ENCODE measurements around the gene CORO2A.
"Not testable (repeated sequence)": the region's sequence is repeated elsewhere in the genome, so short reads cannot be mapped to it uniquely, and the experiment has no call there.

Gene CORO2A

GRCh38 chr9:98080326-98080725, 112.1 kb downstream of the CORO2A start:
- Mint-ChIP-seq H3K36me3 (ENCODE audit: low read depth) (peaks cover 69% of the 10 kb centered on the region), H3K27me3 (no peaks in the 10 kb centered on the region), H3K4me1 (ENCODE audit: low read depth) (peaks cover 43% of the 10 kb centered on the region), H3K9me3 (no peaks in the 10 kb centered on the region), H3K4me3 (no peak overlapping the region), H3K27ac (no peak overlapping the region)

- no peaks in the 10 kb centered on the region for H3K27me3 Mint-ChIP-seq
- H3K36me3 Mint-ChIP-seq (ENCODE audit: low read depth): peaks cover 60% of the 10 kb centered on the region
- H3K4me1 Mint-ChIP-seq (ENCODE audit: low read depth): peaks cover 57% of the 10 kb centered on the region
- H3K4me3 Mint-ChIP-seq: no peak overlapping the region
- no peaks in the 10 kb centered on the region for H3K9me3 Mint-ChIP-seq
- no peak overlapping the region for H3K27ac Mint-ChIP-seq
These were observed 113.5 kb downstream of the CORO2A start for GRCh38 chr9:98078895-98079294.

GRCh38 chr9:98076514-98076890, 115.9 kb downstream of the CORO2A start:
- Mint-ChIP-seq H3K4me1 (ENCODE audit: low read depth) (peaks cover 45% of the 10 kb centered on the region), H3K27ac (peak overlapping the region; percentile 87), H3K36me3 (ENCODE audit: low read depth) (peaks cover 37% of the 10 kb centered on the region)
- H3K4me3 Mint-ChIP-seq, H3K9me3 Mint-ChIP-seq, H3K27me3 Mint-ChIP-seq: not testable (repeated sequence)

- H3K4me3 Mint-ChIP-seq: peak overlapping the region; percentile 49
- peak overlapping the region; percentile 87 for H3K27ac Mint-ChIP-seq
- H3K27me3 Mint-ChIP-seq: no peaks in the 10 kb centered on the region
- H3K36me3 Mint-ChIP-seq (ENCODE audit: low read depth): peaks cover 31% of the 10 kb centered on the region
- peaks cover 34% of the 10 kb centered on the region for H3K4me1 Mint-ChIP-seq (ENCODE audit: low read depth)
- H3K9me3 Mint-ChIP-seq: no peaks in the 10 kb centered on the region
These were observed 117.1 kb downstream of the CORO2A start for GRCh38 chr9:98075332-98075805.

- Mint-ChIP-seq H3K9me3 (no peaks in the 10 kb centered on the region), H3K27ac (peak overlapping the region; percentile 87), H3K4me1 (ENCODE audit: low read depth) (peaks cover 31% of the 10 kb centered on the region), H3K27me3 (no peaks in the 10 kb centered on the region), H3K4me3 (peak overlapping the region; percentile 23), H3K36me3 (ENCODE audit: low read depth) (peaks cover 24% of the 10 kb centered on the region)
These were observed 118.1 kb downstream of the CORO2A start for GRCh38 chr9:98074115-98074990.

GRCh38 chr9:98071737-98072136, 120.7 kb downstream of the CORO2A start:
- peaks cover 11% of the 10 kb centered on the region for H3K36me3 Mint-ChIP-seq (ENCODE audit: low read depth)
- H3K27me3 Mint-ChIP-seq: no peaks in the 10 kb centered on the region
- H3K27ac Mint-ChIP-seq: no peak overlapping the region
- H3K4me3 Mint-ChIP-seq: no peak overlapping the region
- H3K4me1 Mint-ChIP-seq (ENCODE audit: low read depth): peaks cover 35% of the 10 kb centered on the region
- no peaks in the 10 kb centered on the region for H3K9me3 Mint-ChIP-seq
